OCI-LY1 (cell line): ENCODE results near the gene LITAFD.

Experiments
- EZH2 ChIP-seq: fragments of 200-600 bp; sonication (generic), shearing (Covaris generic); IDR thresholded peaks from 2 replicates; pipeline ENCODE4 v1.8.0; 2017; ENCODE audit warnings: borderline replicate concordance, mixed run types, mild to moderate bottlenecking, antibody characterized with exemption, low read length, moderate library complexity, mixed read lengths
- TF ChIP-seq, protein P1 (sequence below): fragments of 200-600 bp; sonication (generic), shearing (Covaris generic); IDR thresholded peaks from 2 replicates; pipeline ENCODE4 v1.5.1; 2017; ENCODE audit warnings: mild to moderate bottlenecking, antibody characterized with exemption, low read length, moderate library complexity, mixed read lengths

DNA sequence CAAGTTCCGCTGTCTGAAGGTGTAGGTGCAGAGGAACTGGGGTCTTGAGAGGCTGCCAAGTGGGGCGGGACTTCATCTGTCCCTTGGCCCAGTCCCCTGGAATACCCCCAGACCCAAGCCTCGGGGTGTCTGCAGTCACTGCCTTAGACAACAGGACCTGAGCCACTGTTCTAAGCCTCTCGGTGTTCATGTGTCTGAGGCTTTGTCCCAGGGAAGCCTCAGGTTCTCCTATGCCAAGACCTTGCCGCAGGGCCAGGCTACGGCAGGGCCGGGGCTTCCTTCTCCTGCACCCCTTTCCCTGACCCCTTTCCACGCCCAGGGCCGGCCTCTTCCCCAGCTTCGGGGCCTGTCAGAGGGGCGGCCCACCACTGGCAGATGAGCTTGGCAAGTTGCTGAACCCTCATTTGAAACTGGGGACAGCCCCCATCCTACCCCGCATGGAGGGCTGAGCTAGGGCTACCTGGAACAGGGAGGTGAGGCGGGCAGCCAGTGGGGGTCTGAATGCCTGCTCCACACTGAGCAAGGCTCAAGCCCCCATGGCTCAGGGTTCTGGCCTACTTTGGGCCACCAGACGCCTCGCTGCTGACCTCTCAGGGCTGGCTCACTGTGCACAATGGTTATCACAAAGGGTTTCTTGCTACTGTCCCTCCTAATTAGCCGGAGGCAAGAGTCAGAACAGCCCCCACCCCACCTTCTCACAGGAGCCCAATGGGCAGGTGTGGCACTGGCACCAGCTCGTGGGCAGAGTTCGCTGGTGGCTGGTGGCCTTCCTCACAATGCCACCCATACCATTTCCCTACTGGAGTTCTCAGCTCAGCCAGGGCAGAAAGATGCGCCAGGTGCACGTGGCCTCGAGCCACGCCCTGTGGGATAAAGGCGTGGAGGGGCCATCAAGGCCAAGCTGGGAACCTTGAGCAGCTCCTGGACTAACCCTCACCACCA lies 7.1 kb downstream of the LITAFD start:
- TF ChIP-seq, protein P1, sequence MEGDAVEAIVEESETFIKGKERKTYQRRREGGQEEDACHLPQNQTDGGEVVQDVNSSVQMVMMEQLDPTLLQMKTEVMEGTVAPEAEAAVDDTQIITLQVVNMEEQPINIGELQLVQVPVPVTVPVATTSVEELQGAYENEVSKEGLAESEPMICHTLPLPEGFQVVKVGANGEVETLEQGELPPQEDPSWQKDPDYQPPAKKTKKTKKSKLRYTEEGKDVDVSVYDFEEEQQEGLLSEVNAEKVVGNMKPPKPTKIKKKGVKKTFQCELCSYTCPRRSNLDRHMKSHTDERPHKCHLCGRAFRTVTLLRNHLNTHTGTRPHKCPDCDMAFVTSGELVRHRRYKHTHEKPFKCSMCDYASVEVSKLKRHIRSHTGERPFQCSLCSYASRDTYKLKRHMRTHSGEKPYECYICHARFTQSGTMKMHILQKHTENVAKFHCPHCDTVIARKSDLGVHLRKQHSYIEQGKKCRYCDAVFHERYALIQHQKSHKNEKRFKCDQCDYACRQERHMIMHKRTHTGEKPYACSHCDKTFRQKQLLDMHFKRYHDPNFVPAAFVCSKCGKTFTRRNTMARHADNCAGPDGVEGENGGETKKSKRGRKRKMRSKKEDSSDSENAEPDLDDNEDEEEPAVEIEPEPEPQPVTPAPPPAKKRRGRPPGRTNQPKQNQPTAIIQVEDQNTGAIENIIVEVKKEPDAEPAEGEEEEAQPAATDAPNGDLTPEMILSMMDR: no peak
- no peak for TF ChIP-seq EZH2
